SU-DHL-6 (cell line): ENCODE data around the gene PRPF38A.

Experiments used
- H2AFZ ChIP-seq: fragments of 200-600 bp; sonication (generic); 2 replicates; pipeline ENCODE4 v1.6.1; 2014; ENCODE audit warnings: low read depth, mild to moderate bottlenecking, moderate library complexity, mixed read lengths, antibody characterized with exemption, low read length; ENCODE audit not compliant: severe bottlenecking
- H3F3A ChIP-seq: fragments of 200-600 bp; shearing (Covaris generic); 2 replicates; pipeline ENCODE4 v1.6.0; 2016; ENCODE audit warnings: antibody characterized with exemption, mild to moderate bottlenecking; ENCODE audit not compliant: insufficient read depth
- H3K27ac ChIP-seq: fragments of 200-600 bp; sonication (generic); 2 replicates; pipeline ENCODE4 v1.5.1; 2016; ENCODE audit warnings: low read depth, mild to moderate bottlenecking, low read length, moderate library complexity, mixed read lengths
- H3K27me3 ChIP-seq: fragments of 200-600 bp; sonication (generic), shearing (Covaris generic); 2 replicates; pipeline ENCODE4 v1.6.0; 2014; ENCODE audit warnings: mild to moderate bottlenecking, low read length
- H3K36me3 ChIP-seq: fragments of 200-600 bp; sonication (generic); 2 replicates; pipeline ENCODE4 v1.6.1; 2014; ENCODE audit warnings: mild to moderate bottlenecking, low read length, mixed read lengths
- H3K4me2 ChIP-seq: fragments of 300-600, 200-600 bp; shearing (Covaris generic), sonication (generic); 2 replicates; pipeline ENCODE4 v1.6.0; 2014; ENCODE audit warnings: low read length, low read depth, mild to moderate bottlenecking; ENCODE audit not compliant: poor library complexity, severe bottlenecking
- H3K4me3 ChIP-seq: fragments of 200-600 bp; sonication (generic); 2 replicates; pipeline ENCODE4 v1.5.1; 2014; ENCODE audit warnings: antibody characterized with exemption, low read length, mild to moderate bottlenecking, mixed read lengths; ENCODE audit not compliant: insufficient read depth, poor library complexity, severe bottlenecking
- H3K79me2 ChIP-seq: fragments of 200-600 bp; sonication (generic); 2 replicates; pipeline ENCODE4 v1.6.1; 2014; ENCODE audit warnings: mild to moderate bottlenecking, low read length, moderate library complexity; ENCODE audit not compliant: insufficient read depth
- H3K9ac ChIP-seq: fragments of 200-600 bp; sonication (generic); 2 replicates; pipeline ENCODE4 v1.7.0; 2014; ENCODE audit warnings: mild to moderate bottlenecking, low read length
- H3K9me2 ChIP-seq: fragments of 200-600 bp; sonication (generic); replicated peaks from 2 replicates; pipeline ENCODE4 v1.6.1; 2014; ENCODE audit warnings: low read length; ENCODE audit not compliant: insufficient read depth
- H3K9me3 ChIP-seq: fragments of 200-600 bp; sonication (generic); 2 replicates; pipeline ENCODE4 v1.6.1; 2014; ENCODE audit warnings: low read length, mixed read lengths; ENCODE audit not compliant: insufficient read depth
- H4K20me1 ChIP-seq: fragments of 200-600 bp; sonication (generic); 2 replicates; pipeline ENCODE4 v1.6.1; 2014; ENCODE audit warnings: low read depth, mild to moderate bottlenecking, antibody characterized with exemption, low read length, moderate library complexity, mixed read lengths
- EZH2phosphoT487 ChIP-seq: fragments of 200-600 bp; sonication (generic), shearing (Covaris generic); conservative IDR thresholded peaks from 2 replicates; pipeline ENCODE4 v1.6.1; 2018; ENCODE audit warnings: mild to moderate bottlenecking, antibody characterized with exemption, low read length, moderate library complexity, mixed read lengths
- TF ChIP-seq, protein P1 (sequence below): fragments of 200-600 bp; sonication (generic); IDR thresholded peaks from one replicate; pipeline ENCODE4 v1.5.1; 2017; ENCODE audit warnings: antibody characterized with exemption, mild to moderate bottlenecking, low read length, moderate library complexity; ENCODE audit not compliant: insufficient read depth, poor library complexity, severe bottlenecking

The PRPF38A gene

GRCh38 chr1:52386458-52386857 lies 17.9 kb upstream of the PRPF38A start:
- no peak for TF ChIP-seq EZH2phosphoT487
- TF ChIP-seq, protein P1, sequence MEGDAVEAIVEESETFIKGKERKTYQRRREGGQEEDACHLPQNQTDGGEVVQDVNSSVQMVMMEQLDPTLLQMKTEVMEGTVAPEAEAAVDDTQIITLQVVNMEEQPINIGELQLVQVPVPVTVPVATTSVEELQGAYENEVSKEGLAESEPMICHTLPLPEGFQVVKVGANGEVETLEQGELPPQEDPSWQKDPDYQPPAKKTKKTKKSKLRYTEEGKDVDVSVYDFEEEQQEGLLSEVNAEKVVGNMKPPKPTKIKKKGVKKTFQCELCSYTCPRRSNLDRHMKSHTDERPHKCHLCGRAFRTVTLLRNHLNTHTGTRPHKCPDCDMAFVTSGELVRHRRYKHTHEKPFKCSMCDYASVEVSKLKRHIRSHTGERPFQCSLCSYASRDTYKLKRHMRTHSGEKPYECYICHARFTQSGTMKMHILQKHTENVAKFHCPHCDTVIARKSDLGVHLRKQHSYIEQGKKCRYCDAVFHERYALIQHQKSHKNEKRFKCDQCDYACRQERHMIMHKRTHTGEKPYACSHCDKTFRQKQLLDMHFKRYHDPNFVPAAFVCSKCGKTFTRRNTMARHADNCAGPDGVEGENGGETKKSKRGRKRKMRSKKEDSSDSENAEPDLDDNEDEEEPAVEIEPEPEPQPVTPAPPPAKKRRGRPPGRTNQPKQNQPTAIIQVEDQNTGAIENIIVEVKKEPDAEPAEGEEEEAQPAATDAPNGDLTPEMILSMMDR: no peak
- peaks cover 38% of the 10 kb centered on the region for H3K36me3 ChIP-seq
- H3K79me2 ChIP-seq: no peaks in the 10 kb centered on the region; the same call in 1 of the 2 replicates
- H3K9me3 ChIP-seq: no peaks in the 10 kb centered on the region
- no peak overlapping the region for H2AFZ ChIP-seq
- H3K27ac ChIP-seq: no peak overlapping the region
- H4K20me1 ChIP-seq: no peaks in the 10 kb centered on the region
- H3K27me3 ChIP-seq: no peaks in the 10 kb centered on the region
- no peaks in the 10 kb centered on the region for H3F3A ChIP-seq
- no peak overlapping the region for H3K4me2 ChIP-seq
- no peaks in the 10 kb centered on the region for H3K9me2 ChIP-seq
- H3K9ac ChIP-seq: no peak overlapping the region
- no peak overlapping the region for H3K4me3 ChIP-seq

GRCh38 chr1:52393174-52393573 lies 11.2 kb upstream of the PRPF38A start:
- Histone ChIP-seq H3F3A (no peaks in the 10 kb centered on the region), H3K4me2 (no peak overlapping the region), H3K4me3 (no peak overlapping the region), H2AFZ (no peak overlapping the region), H3K9me2 (no peaks in the 10 kb centered on the region), H3K27ac (no peak overlapping the region), H3K36me3 (peaks cover 40% of the 10 kb centered on the region), H3K79me2 (peaks cover 7% of the 10 kb centered on the region; the same call in 1 of the 2 replicates), H3K9me3 (no peaks in the 10 kb centered on the region), H3K27me3 (no peaks in the 10 kb centered on the region), H3K9ac (no peak overlapping the region), H4K20me1 (0 out of 2 replicates have a peak, but pooled peaks cover 3% of the 10 kb centered on the region)
- TF ChIP-seq EZH2phosphoT487: no peak
- TF ChIP-seq, protein P1: no peak

- Histone ChIP-seq H3K9me3 (no peaks in the 10 kb centered on the region), H3K79me2 (peaks cover 47% of the 10 kb centered on the region), H3K36me3 (peaks cover 32% of the 10 kb centered on the region)
Measured at GRCh38 chr1:52399629-52400028, 4.8 kb upstream of the PRPF38A start.

More at GRCh38 chr1:52399629-52400028, 4.8 kb upstream of the PRPF38A start:
- no peak overlapping the region for H3K9ac ChIP-seq
- no peak overlapping the region for H3K4me3 ChIP-seq
- no peak overlapping the region for H3K27ac ChIP-seq
- H3F3A ChIP-seq: 0 out of 2 replicates have a peak, but pooled peaks cover 5% of the 10 kb centered on the region
- H2AFZ ChIP-seq: no peak overlapping the region
- H3K27me3 ChIP-seq: no peaks in the 10 kb centered on the region
- TF ChIP-seq, protein P1: no peak
- no peak for TF ChIP-seq EZH2phosphoT487
- H4K20me1 ChIP-seq: 0 out of 2 replicates have a peak, but pooled peaks cover 3% of the 10 kb centered on the region
- no peaks in the 10 kb centered on the region for H3K9me2 ChIP-seq
- H3K4me2 ChIP-seq: no peak overlapping the region
